SK-N-SH (cell line): ENCODE data around the gene DSCAML1.

Source experiments
- CTCF ChIP-seq: fragments of 200-600 bp; sonication (generic); IDR thresholded peaks from 2 replicates; pipeline ENCODE4 v1.6.1; 2017; ENCODE audit warnings: antibody characterized with exemption, mild to moderate bottlenecking, moderate library complexity
- EZH2phosphoT487 ChIP-seq: fragments of 200-600 bp; sonication (generic); IDR thresholded peaks from 2 replicates; pipeline ENCODE4 v1.6.1; 2017; ENCODE audit warnings: low read depth, mixed run types, mild to moderate bottlenecking, antibody characterized with exemption, moderate library complexity, borderline replicate concordance
- MAX ChIP-seq: IDR thresholded peaks from 2 replicates; pipeline ENCODE4 v1.4.0; 2012; ENCODE audit warnings: low read depth
- MXI1 ChIP-seq: IDR thresholded peaks from 2 replicates; pipeline ENCODE4 v1.6.1; 2012; ENCODE audit warnings: mild to moderate bottlenecking, low read depth, low read length, improper control_type of control experiment
- POLR2AphosphoS5 ChIP-seq: IDR thresholded peaks from 2 replicates; pipeline ENCODE4 v1.6.1; 2012; ENCODE audit warnings: low read depth, low read length
- REST ChIP-seq: IDR thresholded peaks from 2 replicates; pipeline ENCODE4 v1.6.1; 2012; ENCODE audit warnings: mild to moderate bottlenecking, low read depth, low read length, moderate library complexity
- RFX5 ChIP-seq: IDR thresholded peaks from 2 replicates; pipeline ENCODE4 v1.6.1; 2012; ENCODE audit warnings: mild to moderate bottlenecking, improper control_type of control experiment, low read length
- TEAD4 ChIP-seq: IDR thresholded peaks from 2 replicates; pipeline ENCODE4 v1.4.0; 2012; ENCODE audit warnings: mild to moderate bottlenecking, borderline replicate concordance; ENCODE audit not compliant: insufficient read depth
- USF2 ChIP-seq: fragments of 150-350 bp; IDR thresholded peaks from 2 replicates; pipeline ENCODE4 v1.6.1; 2017; ENCODE audit warnings: antibody characterized with exemption, low read length, low read depth, borderline replicate concordance
- ZBTB33 ChIP-seq: IDR thresholded peaks from 2 replicates; pipeline ENCODE4 v1.4.0; 2012; ENCODE audit warnings: low read depth, borderline replicate concordance

- TF ChIP-seq MAX: no peak
- TF ChIP-seq CTCF: no peak
- TF ChIP-seq POLR2AphosphoS5: no peak
- TF ChIP-seq EZH2phosphoT487: no peak
- no peak for TF ChIP-seq REST
- no peak for TF ChIP-seq RFX5
- no peak for TF ChIP-seq ZBTB33
- no peak for TF ChIP-seq TEAD4
- TF ChIP-seq MXI1: no peak
- TF ChIP-seq USF2: no peak
Observed at GRCh38 chr11:117806846-117807245, 9.8 kb upstream of the DSCAML1 start.
